Neural progenitor cell (in vitro differentiated cells): Measurements from ENCODE around the gene FKBP6. TPM values are rescaled to one million over a fixed set of nuclear protein-coding genes. Genes with fewer than 3 reads are reported as not detected.
"Not testable (repeated sequence)": the region's sequence is repeated elsewhere in the genome, so short reads cannot be mapped to it uniquely, and the experiment has no call there.

ENCODE experiments used
- DNase-seq: peaks from one replicate; pipeline ENCODE4 v3.0.0-alpha.2; 2016; ENCODE audit warnings: low spot score
- H2AFZ ChIP-seq: fragments of 200-600 bp; sonication (generic); replicated peaks from 2 replicates; pipeline ENCODE4 v1.6.1; 2016; ENCODE audit warnings: antibody characterized with exemption
- H3F3A ChIP-seq: fragments of 200-600 bp; sonication (generic); 2 replicates; pipeline ENCODE4 v1.6.1; 2016; ENCODE audit warnings: antibody characterized with exemption, low read depth
- H3K27ac ChIP-seq: fragments of 200-600 bp; sonication (generic); 2 replicates; pipeline ENCODE4 v1.5.1; 2016; ENCODE audit warnings: mild to moderate bottlenecking
- H3K27me3 ChIP-seq: fragments of 200-600 bp; sonication (generic); 2 replicates; pipeline ENCODE4 v1.6.1; 2016; ENCODE audit warnings: mild to moderate bottlenecking, moderate library complexity
- H3K36me3 ChIP-seq: fragments of 200-600 bp; sonication (generic); 2 replicates; pipeline ENCODE4 v1.5.1; 2016
- H3K4me1 ChIP-seq: fragments of 200-600 bp; sonication (generic); 2 replicates; pipeline ENCODE4 v1.6.1; 2016; ENCODE audit warnings: mixed run types
- H3K4me2 ChIP-seq: fragments of 200-600 bp; sonication (generic); 2 replicates; pipeline ENCODE4 v1.6.1; 2016
- H3K4me3 ChIP-seq: fragments of 200-600 bp; sonication (generic); 2 replicates; pipeline ENCODE4 v1.5.1; 2016
- H3K79me2 ChIP-seq: fragments of 200-600 bp; sonication (generic); 2 replicates; pipeline ENCODE4 v1.6.1; 2016; ENCODE audit warnings: low read depth
- H3K9ac ChIP-seq: fragments of 200-600 bp; sonication (generic); 2 replicates; pipeline ENCODE4 v1.6.1; 2016
- H3K9me3 ChIP-seq: fragments of 200-600 bp; sonication (generic); 2 replicates; pipeline ENCODE4 v1.5.1; 2016; ENCODE audit warnings: low read depth
- H4K20me1 ChIP-seq: fragments of 200-600 bp; sonication (generic); 2 replicates; pipeline ENCODE4 v1.6.1; 2016; ENCODE audit warnings: low read depth
- H3K27ac Mint-ChIP-seq: 3 replicates; pipeline ENCODE4 v1.8.0; 2021; ENCODE audit warnings: mixed read lengths
- H3K27me3 Mint-ChIP-seq: 2 replicates; pipeline ENCODE4 v1.8.0; 2022; ENCODE audit warnings: low read depth, mild to moderate bottlenecking, inconsistent platforms, moderate library complexity, mixed read lengths; ENCODE audit not compliant: insufficient read depth
- H3K36me3 Mint-ChIP-seq: 3 replicates; pipeline ENCODE4 v1.8.0; 2021; ENCODE audit warnings: mixed read lengths
- H3K4me1 Mint-ChIP-seq: 3 replicates; pipeline ENCODE4 v1.8.0; 2021; ENCODE audit warnings: mixed read lengths
- H3K4me3 Mint-ChIP-seq: 3 replicates; pipeline ENCODE4 v1.8.0; 2021; ENCODE audit warnings: mild to moderate bottlenecking, moderate library complexity, mixed read lengths
- H3K9me3 Mint-ChIP-seq: 3 replicates; pipeline ENCODE4 v1.8.0; 2020; ENCODE audit warnings: mixed read lengths
- CTCF ChIP-seq: fragments of 200-600 bp; sonication (generic); IDR thresholded peaks from 2 replicates; pipeline ENCODE4 v1.5.1; 2017; ENCODE audit warnings: antibody characterized with exemption, mild to moderate bottlenecking
- EZH2 ChIP-seq: fragments of 200-600 bp; sonication (generic); IDR thresholded peaks from 2 replicates; pipeline ENCODE4 v1.6.1; 2017; ENCODE audit warnings: antibody characterized with exemption, mild to moderate bottlenecking, moderate library complexity
- EZH2phosphoT487 ChIP-seq: fragments of 200-600 bp; sonication (generic); IDR thresholded peaks from 2 replicates; pipeline ENCODE4 v1.6.1; 2017; ENCODE audit warnings: antibody characterized with exemption
- total RNA-seq: library from RNA; depleted of rRNA; stranded (reverse); fragments of >200 nt; gene quantifications from 2 replicates; pipeline ENCODE4 v1.2.3, GENCODE V29; 2015; ENCODE audit warnings: low replicate concordance

The FKBP6 gene
- total RNA-seq, 1 donor from 2014 or later: not detected

- no peak overlapping the region for H3K27ac Mint-ChIP-seq
- H3K9me3 Mint-ChIP-seq: no peaks in the 10 kb centered on the region
- peaks cover 6% of the 10 kb centered on the region for H3K27me3 Mint-ChIP-seq
- DNase-seq: no peak
- Histone ChIP-seq H3F3A (no peaks in the 10 kb centered on the region), H3K4me2 (no peak overlapping the region), H3K4me3 (no peak overlapping the region), H2AFZ (no peak overlapping the region), H3K79me2 (no peaks in the 10 kb centered on the region), H3K9me3 (no peaks in the 10 kb centered on the region), H3K9ac (no peak overlapping the region), H3K27ac (no peak overlapping the region), H3K4me1 (no peaks in the 10 kb centered on the region), H3K27me3 (no peaks in the 10 kb centered on the region), H3K36me3 (no peaks in the 10 kb centered on the region), H4K20me1 (no peaks in the 10 kb centered on the region)
- no peaks in the 10 kb centered on the region for H3K4me1 Mint-ChIP-seq
- no peaks in the 10 kb centered on the region for H3K36me3 Mint-ChIP-seq
- TF ChIP-seq CTCF (no peak), EZH2phosphoT487 (no peak), EZH2 (no peak)
- no peak overlapping the region for H3K4me3 Mint-ChIP-seq
Observed at GRCh38 chr7:73376671-73377412, 48.9 kb downstream of the FKBP6 start.

GRCh38 chr7:73377413-73378200 is 49.6 kb downstream of the FKBP6 start:
- not testable (repeated sequence) for H3K4me2 ChIP-seq, DNase-seq, H3K27me3 Mint-ChIP-seq, H3K9ac ChIP-seq, H3K4me3 Mint-ChIP-seq, H3K27ac Mint-ChIP-seq, H3K4me1 Mint-ChIP-seq, H3K36me3 ChIP-seq, H3K27me3 ChIP-seq, H3K9me3 ChIP-seq, H3K79me2 ChIP-seq, H3F3A ChIP-seq, H2AFZ ChIP-seq, H3K4me3 ChIP-seq, H3K9me3 Mint-ChIP-seq, H3K4me1 ChIP-seq, H3K27ac ChIP-seq, H4K20me1 ChIP-seq, H3K36me3 Mint-ChIP-seq

- H3K79me2 ChIP-seq: no peaks in the 10 kb centered on the region
- no peak for DNase-seq
- no peaks in the 10 kb centered on the region for H3K27me3 ChIP-seq
- H3K36me3 Mint-ChIP-seq: peaks cover 2% of the 10 kb centered on the region
- TF ChIP-seq CTCF (no peak), EZH2 (no peak), EZH2phosphoT487 (no peak)
- H3K4me3 Mint-ChIP-seq: no peak overlapping the region
- no peak overlapping the region for H3K27ac Mint-ChIP-seq
- no peak overlapping the region for H3K27ac ChIP-seq
- H3K9me3 Mint-ChIP-seq: peaks cover 24% of the 10 kb centered on the region
- peaks cover 11% of the 10 kb centered on the region for H3K9me3 ChIP-seq
- no peaks in the 10 kb centered on the region for H3K36me3 ChIP-seq
- no peaks in the 10 kb centered on the region for H3F3A ChIP-seq
- H3K4me1 Mint-ChIP-seq: no peaks in the 10 kb centered on the region
- H3K4me1 ChIP-seq: no peaks in the 10 kb centered on the region
- no peak overlapping the region for H3K4me2 ChIP-seq
- no peak overlapping the region for H3K9ac ChIP-seq
- no peaks in the 10 kb centered on the region for H4K20me1 ChIP-seq
- no peak overlapping the region for H3K4me3 ChIP-seq
- H3K27me3 Mint-ChIP-seq: peaks cover 4% of the 10 kb centered on the region
- no peak overlapping the region for H2AFZ ChIP-seq
Observed at GRCh38 chr7:73382934-73383503, 55.1 kb downstream of the FKBP6 start.
